ENCODE data around the gene VASH1. TPM values are rescaled to one million over a fixed set of nuclear protein-coding genes. Genes with fewer than 3 reads are reported as not detected.

The VASH1 gene
- total RNA-seq, 1 donor = 4.4 TPM

DNA sequence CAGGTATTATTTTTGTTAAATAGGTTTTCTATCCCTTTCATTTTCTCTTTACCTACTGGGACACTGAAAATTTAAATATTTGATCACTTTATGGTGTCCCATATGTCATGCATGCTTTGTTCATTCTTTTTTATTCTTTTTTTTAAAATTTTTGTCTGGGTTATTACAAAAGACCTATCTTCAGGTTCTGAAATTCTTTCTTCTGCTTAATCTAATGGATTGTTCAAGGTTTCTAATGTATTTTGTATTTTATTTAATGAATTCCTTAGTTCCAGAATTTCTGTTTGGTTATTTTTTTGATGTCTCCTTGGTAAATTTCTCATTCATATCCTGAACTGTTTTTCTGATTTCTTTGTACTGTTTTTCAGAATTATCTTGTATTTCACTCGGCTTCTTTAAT lies 20.2 kb upstream of the VASH1 start:
- DNase-seq (ENCODE audit: low read depth) = no peak
- H3K4me3 ChIP-seq (ENCODE audit: low read depth, low read length) = no peak overlapping the region
- TF ChIP-seq, protein P1, sequence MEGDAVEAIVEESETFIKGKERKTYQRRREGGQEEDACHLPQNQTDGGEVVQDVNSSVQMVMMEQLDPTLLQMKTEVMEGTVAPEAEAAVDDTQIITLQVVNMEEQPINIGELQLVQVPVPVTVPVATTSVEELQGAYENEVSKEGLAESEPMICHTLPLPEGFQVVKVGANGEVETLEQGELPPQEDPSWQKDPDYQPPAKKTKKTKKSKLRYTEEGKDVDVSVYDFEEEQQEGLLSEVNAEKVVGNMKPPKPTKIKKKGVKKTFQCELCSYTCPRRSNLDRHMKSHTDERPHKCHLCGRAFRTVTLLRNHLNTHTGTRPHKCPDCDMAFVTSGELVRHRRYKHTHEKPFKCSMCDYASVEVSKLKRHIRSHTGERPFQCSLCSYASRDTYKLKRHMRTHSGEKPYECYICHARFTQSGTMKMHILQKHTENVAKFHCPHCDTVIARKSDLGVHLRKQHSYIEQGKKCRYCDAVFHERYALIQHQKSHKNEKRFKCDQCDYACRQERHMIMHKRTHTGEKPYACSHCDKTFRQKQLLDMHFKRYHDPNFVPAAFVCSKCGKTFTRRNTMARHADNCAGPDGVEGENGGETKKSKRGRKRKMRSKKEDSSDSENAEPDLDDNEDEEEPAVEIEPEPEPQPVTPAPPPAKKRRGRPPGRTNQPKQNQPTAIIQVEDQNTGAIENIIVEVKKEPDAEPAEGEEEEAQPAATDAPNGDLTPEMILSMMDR (IDR thresholded peaks at IDR 0.05; ENCODE audit: insufficient read depth, low read length) = no peak

DNA sequence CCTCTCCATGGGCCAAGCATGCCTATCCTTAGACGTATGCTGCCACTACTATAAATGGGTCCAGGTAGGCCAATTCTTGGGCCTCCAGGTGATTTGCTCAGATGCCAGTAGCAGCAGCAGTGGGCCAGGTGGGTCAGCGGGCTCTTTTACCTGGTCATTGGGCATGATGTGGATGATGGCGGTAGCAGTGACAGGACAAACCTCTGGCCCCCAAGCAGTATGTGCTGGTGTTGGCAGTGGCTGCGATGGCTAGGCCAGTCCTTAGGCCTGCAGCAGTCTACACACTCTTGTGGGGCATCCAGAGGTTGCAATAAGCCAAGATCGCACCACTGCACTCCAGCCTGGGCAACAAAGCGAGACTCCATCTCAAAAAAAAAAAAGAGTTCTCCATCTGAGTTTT lies 19.1 kb upstream of the VASH1 start:
- H3K4me3 ChIP-seq (ENCODE audit: low read depth, low read length) = no peak overlapping the region
- TF ChIP-seq, protein P1 (IDR thresholded peaks at IDR 0.05; ENCODE audit: insufficient read depth, low read length) = no peak
- DNase-seq (ENCODE audit: low read depth) = no peak

DNA sequence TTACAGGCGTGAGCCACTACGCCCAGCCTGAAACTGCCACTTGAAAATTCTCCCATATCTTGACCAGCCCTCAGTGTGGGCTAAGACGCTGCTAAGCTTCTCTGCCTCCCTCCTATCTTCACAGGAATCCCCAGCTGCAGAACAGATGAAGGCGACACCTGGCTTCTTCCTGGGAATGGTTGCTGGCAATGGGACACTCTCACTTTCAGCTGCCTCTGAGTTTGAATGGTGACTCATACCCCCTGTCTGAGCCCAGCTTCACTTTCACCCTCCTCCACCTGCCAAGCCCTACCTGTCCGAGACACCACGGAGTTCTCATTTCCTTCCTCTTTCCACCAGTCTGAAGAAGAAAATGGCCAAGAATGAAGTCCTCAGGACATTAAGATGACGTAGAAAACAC lies 18.3 kb upstream of the VASH1 start:
- TF ChIP-seq, protein P1 (IDR thresholded peaks at IDR 0.05; ENCODE audit: insufficient read depth, low read length) = no peak
- no peak overlapping the region for H3K4me3 ChIP-seq (ENCODE audit: low read depth, low read length)
- DNase-seq (ENCODE audit: low read depth) = no peak

DNA sequence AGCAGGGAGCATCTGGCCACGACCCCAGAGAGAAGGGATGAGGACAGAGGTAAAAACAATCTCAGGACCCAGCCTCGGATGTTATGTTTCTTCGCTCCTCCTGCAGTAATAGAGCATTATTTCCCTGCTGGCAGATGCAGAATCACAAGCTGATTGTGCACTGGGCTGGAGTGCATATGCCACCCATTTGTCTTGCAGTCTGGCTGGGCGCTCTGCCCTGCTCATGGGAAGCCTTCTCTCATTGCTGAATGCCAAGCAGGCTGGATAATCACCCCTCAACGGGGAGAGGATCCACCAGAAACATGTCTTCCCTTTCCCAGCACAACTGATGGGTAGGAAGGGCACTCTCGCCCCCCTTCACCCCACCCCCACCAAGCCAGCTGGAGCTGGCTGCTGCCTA lies 8.5 kb upstream of the VASH1 start:
- no peak for DNase-seq (ENCODE audit: low read depth)
- H3K4me3 ChIP-seq (ENCODE audit: low read depth, low read length) = no peak overlapping the region
- TF ChIP-seq, protein P1 (IDR thresholded peaks at IDR 0.05; ENCODE audit: insufficient read depth, low read length) = no peak

DNA sequence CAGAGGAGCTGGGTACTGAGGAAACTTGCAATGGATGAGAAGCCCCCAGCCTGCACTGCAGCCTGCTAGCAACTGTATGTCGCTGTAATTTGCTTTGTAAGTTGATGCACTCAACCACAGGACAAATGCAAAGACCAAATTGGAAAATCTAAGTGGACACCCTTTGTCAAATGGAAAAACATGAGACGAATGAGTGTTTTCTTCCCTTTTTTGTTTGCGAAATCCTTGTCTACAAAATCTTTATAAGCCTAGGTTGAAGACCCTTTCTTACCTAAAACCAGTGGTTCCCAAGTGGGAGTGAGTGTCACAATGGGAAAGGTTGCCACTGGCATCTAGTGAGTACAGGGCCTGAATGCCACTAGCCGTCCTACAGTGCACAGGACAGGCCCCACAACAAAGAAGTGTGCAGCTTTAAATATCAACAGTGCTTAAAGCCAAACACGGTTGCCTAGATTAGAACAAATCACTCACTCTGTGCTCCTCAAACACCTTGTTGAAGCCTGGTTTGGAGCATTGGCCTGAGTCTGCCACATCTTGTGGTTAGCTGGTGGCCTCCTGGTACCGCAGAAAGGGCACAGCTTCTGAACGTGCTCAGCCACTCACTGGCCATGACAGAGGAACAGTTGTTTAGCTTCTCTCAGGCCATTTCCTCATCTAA lies 7.6 kb upstream of the VASH1 start:
- no peak overlapping the region for H3K4me3 ChIP-seq (ENCODE audit: low read depth, low read length)
- TF ChIP-seq, protein P1 (IDR thresholded peaks at IDR 0.05; ENCODE audit: insufficient read depth, low read length) = no peak
- DNase-seq (ENCODE audit: low read depth) = no peak

DNA sequence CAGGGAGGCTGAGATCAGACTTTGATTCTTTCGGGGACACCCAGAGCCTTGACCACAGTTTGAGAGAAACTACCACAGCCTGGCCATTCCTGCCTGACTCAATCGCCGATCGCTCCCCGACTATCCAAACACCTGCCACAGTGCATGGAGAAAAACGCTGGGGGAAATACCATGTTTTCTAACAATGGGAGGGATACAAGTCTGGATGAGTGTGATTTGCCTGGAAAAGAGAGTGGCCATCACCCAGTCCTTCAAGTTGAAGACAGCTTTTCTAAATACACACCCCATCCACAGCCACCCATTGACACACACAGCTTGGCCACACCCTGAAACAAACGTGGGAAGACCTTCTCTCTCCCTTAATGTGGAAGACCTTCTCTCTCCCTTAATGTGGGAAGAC lies 6.7 kb upstream of the VASH1 start:
- DNase-seq (ENCODE audit: low read depth) = no peak
- TF ChIP-seq, protein P1 (IDR thresholded peaks at IDR 0.05; ENCODE audit: insufficient read depth, low read length) = no peak
- no peak overlapping the region for H3K4me3 ChIP-seq (ENCODE audit: low read depth, low read length)

All from fibroblast of the aortic adventitia (primary cell).